ENCODE results near the gene NDUFAF7. TPM values are rescaled to one million over a fixed set of nuclear protein-coding genes. Genes with fewer than 3 reads are reported as not detected.

NDUFAF7 gene
- total and polyA plus RNA-seq, 2 of the 13 experiments (the other 11 are each of a cell fraction or from before 2014, with no cell fraction given), result 27.0 to 40.8 TPM

- TF ChIP-seq, protein P1, sequence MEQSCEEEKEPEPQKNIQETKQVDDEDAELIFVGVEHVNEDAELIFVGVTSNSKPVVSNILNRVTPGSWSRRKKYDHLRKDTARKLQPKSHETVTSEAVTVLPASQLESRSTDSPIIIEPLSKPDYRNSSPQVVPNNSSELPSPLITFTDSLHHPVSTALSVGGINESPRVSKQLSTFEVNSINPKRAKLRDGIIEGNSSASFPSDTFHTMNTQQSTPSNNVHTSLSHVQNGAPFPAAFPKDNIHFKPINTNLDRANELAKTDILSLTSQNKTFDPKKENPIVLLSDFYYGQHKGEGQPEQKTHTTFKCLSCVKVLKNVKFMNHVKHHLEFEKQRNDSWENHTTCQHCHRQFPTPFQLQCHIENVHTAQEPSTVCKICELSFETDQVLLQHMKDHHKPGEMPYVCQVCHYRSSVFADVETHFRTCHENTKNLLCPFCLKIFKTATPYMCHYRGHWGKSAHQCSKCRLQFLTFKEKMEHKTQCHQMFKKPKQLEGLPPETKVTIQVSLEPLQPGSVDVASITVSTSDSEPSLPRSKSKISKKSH (CRISPR knock-in tag; IDR thresholded peaks at IDR 0.05; ENCODE audit: borderline replicate concordance), result peak; percentile 89; the same call in 1 of the 2 replicates
- TF ChIP-seq ZBTB40 (IDR thresholded peaks at IDR 0.05), result peak; percentile 62
- TF ChIP-seq ZBTB40 (CRISPR knock-in tag; IDR thresholded peaks at IDR 0.05), result peak; percentile 87
- TF ChIP-seq, protein P2, sequence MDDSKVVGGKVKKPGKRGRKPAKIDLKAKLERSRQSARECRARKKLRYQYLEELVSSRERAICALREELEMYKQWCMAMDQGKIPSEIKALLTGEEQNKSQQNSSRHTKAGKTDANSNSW (CRISPR knock-in tag; IDR thresholded peaks at IDR 0.05; ENCODE audit: borderline replicate concordance), result peak; percentile 91; the same call in 1 of the 2 replicates
- TF ChIP-seq FOXO1 (CRISPR knock-in tag; IDR thresholded peaks at IDR 0.05), result no peak; the same call in 1 of the 2 replicates
- peak; percentile 88 for TF ChIP-seq POGZ (CRISPR knock-in tag; IDR thresholded peaks at IDR 0.05)
- TF ChIP-seq XBP1 (CRISPR knock-in tag; IDR thresholded peaks at IDR 0.05), result no peak
- TF ChIP-seq THAP7 (CRISPR knock-in tag; IDR thresholded peaks at IDR 0.05), result peak; percentile 96
- no peak for TF ChIP-seq ZNF652 (CRISPR knock-in tag; IDR thresholded peaks at IDR 0.05; ENCODE audit: borderline replicate concordance, low read depth)
- 0 out of 2 replicates have a peak, but pooled peaks have one; percentile 59 for TF ChIP-seq MLX (CRISPR knock-in tag; IDR thresholded peaks at IDR 0.05)
- TF ChIP-seq TOE1 (CRISPR knock-in tag; IDR thresholded peaks at IDR 0.05), result 0 out of 2 replicates have a peak, but pooled peaks have one; percentile 56
- TF ChIP-seq SCMH1 (CRISPR knock-in tag; IDR thresholded peaks at IDR 0.05; ENCODE audit: borderline replicate concordance), result no peak
- TF ChIP-seq RCOR2 (CRISPR knock-in tag; IDR thresholded peaks at IDR 0.05), result no peak
- TF ChIP-seq TAF15 (IDR thresholded peaks at IDR 0.05; ENCODE audit: low read depth, low read length, poor library complexity, severe bottlenecking), result peak; percentile 63
- no peak; the same call in 1 of the 2 replicates for TF ChIP-seq ZNF180 (CRISPR knock-in tag; IDR thresholded peaks at IDR 0.05; ENCODE audit: borderline replicate concordance, low read depth)
Observed at GRCh38 chr2:37231241-37232130, at the start of gene NDUFAF7, which contains the start of gene CEBPZ (continued).
